Progenitor cell of endocrine pancreas (in vitro differentiated cells): Measurements from ENCODE around the gene CDC42SE1. TPM values are rescaled to one million over a fixed set of nuclear protein-coding genes. Genes with fewer than 3 reads are reported as not detected.

Experiments used
- DNase-seq: peaks from one replicate; pipeline ENCODE4 v3.0.0; 2021; ENCODE audit warnings: low spot score; ENCODE audit not compliant: unreplicated experiment
- H3K27ac Mint-ChIP-seq: 2 replicates; pipeline ENCODE4 v1.8.0; 2021; ENCODE audit warnings: mild to moderate bottlenecking, moderate library complexity, mixed read lengths
- H3K27me3 Mint-ChIP-seq: 2 replicates; pipeline ENCODE4 v1.8.0; 2021; ENCODE audit warnings: mixed read lengths
- H3K36me3 Mint-ChIP-seq: 2 replicates; pipeline ENCODE4 v1.8.0; 2022; ENCODE audit warnings: mixed read lengths; ENCODE audit not compliant: insufficient read depth
- H3K4me1 Mint-ChIP-seq: 2 replicates; pipeline ENCODE4 v1.8.0; 2021; ENCODE audit warnings: low read depth, mixed read lengths
- H3K4me3 Mint-ChIP-seq: 2 replicates; pipeline ENCODE4 v1.8.0; 2021; ENCODE audit warnings: low read depth, mild to moderate bottlenecking, moderate library complexity, mixed read lengths
- H3K9me3 Mint-ChIP-seq: 2 replicates; pipeline ENCODE4 v1.8.0; 2021; ENCODE audit warnings: low read depth, mixed read lengths
- total RNA-seq: library from RNA; stranded (reverse); gene quantifications from 2 replicates; pipeline ENCODE4 v1.2.1, GENCODE V29; 2021
- TF ChIP-seq, protein P1 (sequence below): fragments of 200-600 bp; sonication (generic); IDR thresholded peaks from one replicate; pipeline ENCODE4 v1.5.0; 2021; ENCODE audit warnings: antibody characterized with exemption, mild to moderate bottlenecking; ENCODE audit not compliant: unreplicated experiment

Gene CDC42SE1
- total RNA-seq, 1 donor from 2014 or later, result 101 TPM

GRCh38 chr1:151043163-151043562 lies 16.3 kb downstream of the CDC42SE1 start:
- TF ChIP-seq, protein P1, sequence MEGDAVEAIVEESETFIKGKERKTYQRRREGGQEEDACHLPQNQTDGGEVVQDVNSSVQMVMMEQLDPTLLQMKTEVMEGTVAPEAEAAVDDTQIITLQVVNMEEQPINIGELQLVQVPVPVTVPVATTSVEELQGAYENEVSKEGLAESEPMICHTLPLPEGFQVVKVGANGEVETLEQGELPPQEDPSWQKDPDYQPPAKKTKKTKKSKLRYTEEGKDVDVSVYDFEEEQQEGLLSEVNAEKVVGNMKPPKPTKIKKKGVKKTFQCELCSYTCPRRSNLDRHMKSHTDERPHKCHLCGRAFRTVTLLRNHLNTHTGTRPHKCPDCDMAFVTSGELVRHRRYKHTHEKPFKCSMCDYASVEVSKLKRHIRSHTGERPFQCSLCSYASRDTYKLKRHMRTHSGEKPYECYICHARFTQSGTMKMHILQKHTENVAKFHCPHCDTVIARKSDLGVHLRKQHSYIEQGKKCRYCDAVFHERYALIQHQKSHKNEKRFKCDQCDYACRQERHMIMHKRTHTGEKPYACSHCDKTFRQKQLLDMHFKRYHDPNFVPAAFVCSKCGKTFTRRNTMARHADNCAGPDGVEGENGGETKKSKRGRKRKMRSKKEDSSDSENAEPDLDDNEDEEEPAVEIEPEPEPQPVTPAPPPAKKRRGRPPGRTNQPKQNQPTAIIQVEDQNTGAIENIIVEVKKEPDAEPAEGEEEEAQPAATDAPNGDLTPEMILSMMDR, result no peak
- H3K27ac Mint-ChIP-seq, result no peak overlapping the region
- H3K4me3 Mint-ChIP-seq, result no peak overlapping the region
- DNase-seq, result no peak
- peaks cover 4% of the 10 kb centered on the region for H3K36me3 Mint-ChIP-seq
- H3K9me3 Mint-ChIP-seq, result no peaks in the 10 kb centered on the region
- no peaks in the 10 kb centered on the region for H3K27me3 Mint-ChIP-seq
- H3K4me1 Mint-ChIP-seq, result peaks cover 4% of the 10 kb centered on the region

DNA sequence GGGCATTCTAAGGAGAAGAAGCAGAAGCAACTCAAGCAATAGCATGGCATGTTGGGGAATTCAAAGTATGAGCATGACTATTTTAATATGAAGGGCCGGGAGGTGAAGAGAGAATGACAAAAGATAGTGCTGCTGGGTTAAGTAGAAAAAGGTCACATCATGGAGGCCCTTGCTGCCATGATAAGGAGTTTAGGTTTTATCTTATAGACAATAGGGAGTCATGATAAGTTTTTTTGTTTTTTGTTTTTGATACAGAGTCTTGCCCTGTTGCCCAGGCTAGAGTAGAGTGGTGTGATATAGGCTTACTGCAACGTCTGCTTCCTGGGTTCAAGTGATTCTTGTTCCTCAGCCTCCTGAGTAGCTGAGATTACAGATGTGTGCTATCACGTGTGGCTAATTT lies 19.9 kb downstream of the CDC42SE1 start:
- TF ChIP-seq, protein P1, result no peak
- H3K4me3 Mint-ChIP-seq, result no peak overlapping the region
- no peak for DNase-seq
- peak overlapping the region; percentile 2 for H3K27ac Mint-ChIP-seq
- H3K27me3 Mint-ChIP-seq, result no peaks in the 10 kb centered on the region
- no peaks in the 10 kb centered on the region for H3K9me3 Mint-ChIP-seq
- H3K36me3 Mint-ChIP-seq, result peaks cover 12% of the 10 kb centered on the region
- H3K4me1 Mint-ChIP-seq, result peaks cover 2% of the 10 kb centered on the region

DNA sequence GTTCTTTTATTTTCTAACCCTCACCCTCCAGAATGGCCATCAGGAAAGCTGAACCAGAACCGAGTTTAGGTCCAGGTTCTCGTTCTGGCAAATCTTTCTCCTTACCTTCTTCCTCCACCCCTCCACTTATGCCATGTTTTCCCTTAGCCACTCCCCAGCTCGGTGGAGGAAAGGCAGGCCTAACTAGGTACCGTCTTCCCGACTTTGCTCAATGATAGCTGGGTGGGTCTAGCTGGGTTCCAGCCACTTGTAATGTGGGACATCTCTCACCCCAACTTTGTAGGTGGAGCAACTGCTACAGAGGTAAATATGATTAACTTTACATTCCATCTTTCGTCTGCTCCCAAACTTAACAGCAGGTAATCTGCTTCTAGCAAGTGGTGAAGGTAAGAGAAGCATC lies 22.4 kb downstream of the CDC42SE1 start:
- no peaks in the 10 kb centered on the region for H3K9me3 Mint-ChIP-seq
- H3K4me3 Mint-ChIP-seq, result no peak overlapping the region
- no peak overlapping the region for H3K27ac Mint-ChIP-seq
- H3K36me3 Mint-ChIP-seq, result peaks cover 17% of the 10 kb centered on the region
- TF ChIP-seq, protein P1, result no peak
- H3K27me3 Mint-ChIP-seq, result no peaks in the 10 kb centered on the region
- H3K4me1 Mint-ChIP-seq, result peaks cover 2% of the 10 kb centered on the region
- no peak for DNase-seq

DNA sequence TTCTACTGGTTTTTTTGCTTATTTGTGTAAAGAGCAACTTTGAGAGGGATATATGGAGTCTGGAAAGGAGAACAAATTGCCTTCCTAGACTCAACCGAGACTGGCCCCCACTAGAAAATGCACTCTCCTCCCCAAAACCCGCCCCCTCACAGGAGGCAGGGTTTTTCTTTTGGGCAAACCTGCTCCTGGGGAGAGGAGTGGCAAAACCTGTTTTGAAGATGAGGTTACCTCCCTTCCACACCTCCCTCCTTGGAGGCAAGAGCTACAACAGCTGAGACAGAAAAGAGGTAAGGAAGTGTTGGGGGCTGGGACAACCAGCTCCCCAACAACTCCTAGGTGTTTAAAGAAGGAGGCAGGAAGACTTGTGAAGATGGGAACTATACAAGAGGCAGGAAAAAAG lies 23.1 kb downstream of the CDC42SE1 start, which contains the start of gene BNIPL:
Gene BNIPL, plus strand, starts transcription at position 231 of the 400 bp plus-strand sequence. Its CDS starts 140 bp downstream, at position 371.
- no peaks in the 10 kb centered on the region for H3K27me3 Mint-ChIP-seq
- DNase-seq, result no peak
- H3K9me3 Mint-ChIP-seq, result no peaks in the 10 kb centered on the region
- peak within 1 kb of the TSS; percentile 22 for H3K27ac Mint-ChIP-seq
- H3K4me3 Mint-ChIP-seq, result no peak within 1 kb of the TSS
- peaks cover 2% of the 10 kb centered on the region for H3K4me1 Mint-ChIP-seq
- H3K36me3 Mint-ChIP-seq, result peaks cover 20% of the 10 kb centered on the region
- TF ChIP-seq, protein P1, result no peak

- DNase-seq, result no peak
- Mint-ChIP-seq H3K27ac (no peak overlapping the region), H3K4me1 (peaks cover 2% of the 10 kb centered on the region), H3K36me3 (peaks cover 19% of the 10 kb centered on the region), H3K27me3 (no peaks in the 10 kb centered on the region), H3K9me3 (no peaks in the 10 kb centered on the region), H3K4me3 (no peak overlapping the region)
- TF ChIP-seq, protein P1, result no peak
These were observed 24.3 kb downstream of the CDC42SE1 start for GRCh38 chr1:151035167-151035566.
